Cardiac muscle cell (in vitro differentiated cells and primary cell): ENCODE results near the gene FHIT. TPM values are rescaled to one million over a fixed set of nuclear protein-coding genes. Genes with fewer than 3 reads are reported as not detected.
A peak's percentile ranks its signal among the peaks of the same experiment; 100 is the strongest.

Experiments
- DNase-seq, 2 donors: peaks; one replicate each; pipeline versions ENCODE4 v3.0.0 to v3.0.0-alpha.2; 2010 to 2017; ENCODE audit warnings: low read depth in 1 of 2, low spot score in 1 of 2
- H3K27ac ChIP-seq: fragments of 200-600 bp; sonication (generic); 2 replicates; pipeline ENCODE4 v1.5.1; 2016
- H3K27me3 ChIP-seq: fragments of 200-600 bp; sonication (generic); 2 replicates; pipeline ENCODE4 v1.6.0; 2016; ENCODE audit warnings: control low read depth
- H3K36me3 ChIP-seq: fragments of 200-600 bp; sonication (generic); 2 replicates; pipeline ENCODE4 v1.5.1; 2016; ENCODE audit warnings: control low read depth
- H3K4me1 ChIP-seq: fragments of 200-600 bp; sonication (generic); 2 replicates; pipeline ENCODE4 v1.8.1; 2017; ENCODE audit warnings: low read depth, mild to moderate bottlenecking, mixed run types
- H3K4me3 ChIP-seq: fragments of 200-600 bp; sonication (generic); 2 replicates; pipeline ENCODE4 v1.5.1; 2016; ENCODE audit warnings: mild to moderate bottlenecking
- H3K9me3 ChIP-seq: fragments of 200-600 bp; sonication (generic); 2 replicates; pipeline ENCODE4 v1.5.1; 2017; ENCODE audit warnings: low read depth, mild to moderate bottlenecking, control low read depth
- CTCF ChIP-seq: IDR thresholded peaks from 2 replicates; pipeline ENCODE4 v1.5.1; 2012; ENCODE audit warnings: low read depth, mild to moderate bottlenecking, low read length
- polyA plus RNA-seq: library from polyadenylated mRNA; unstranded; fragments of >200 nt; fragmentation: Nextera tagmentation; extraction: Ambion mirVana; gene quantifications from 2 replicates; pipeline ENCODE4 v1.2.1, GENCODE V29; 2016
- total RNA-seq: library from RNA; depleted of rRNA; stranded (reverse); fragments of >200 nt; gene quantifications from 2 replicates; pipeline ENCODE4 v1.2.3, GENCODE V29; 2016

FHIT gene
- total and polyA plus RNA-seq, 2 experiments from 2014 or later = 6.9 to 12.5 TPM

DNA sequence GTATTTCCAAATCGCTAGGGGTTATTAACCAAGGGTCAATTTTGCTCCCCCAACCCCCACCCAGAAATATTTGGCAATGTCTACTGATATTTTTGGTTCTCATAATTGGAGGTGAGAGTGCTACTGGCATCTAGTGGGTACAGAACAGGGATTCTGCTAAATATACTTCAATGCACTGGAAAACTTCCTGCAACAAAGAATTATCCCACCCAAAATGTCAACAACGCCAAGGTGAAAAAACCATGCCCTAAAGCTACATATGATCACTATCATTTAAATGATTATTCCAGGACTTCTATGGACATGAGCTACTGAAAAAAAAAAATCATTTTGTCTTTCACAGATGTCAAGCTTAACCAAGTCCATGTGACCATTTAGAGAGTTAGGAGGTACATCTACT, 867.9 kb downstream of the FHIT start:
- H3K27ac ChIP-seq = no peak overlapping the region
- H3K9me3 ChIP-seq = no peaks in the 10 kb centered on the region
- no peak for TF ChIP-seq CTCF
- no peak overlapping the region for H3K4me3 ChIP-seq
- no peak for DNase-seq
- H3K27me3 ChIP-seq = no peaks in the 10 kb centered on the region
- no peaks in the 10 kb centered on the region for H3K4me1 ChIP-seq
- H3K36me3 ChIP-seq = no peaks in the 10 kb centered on the region

DNA sequence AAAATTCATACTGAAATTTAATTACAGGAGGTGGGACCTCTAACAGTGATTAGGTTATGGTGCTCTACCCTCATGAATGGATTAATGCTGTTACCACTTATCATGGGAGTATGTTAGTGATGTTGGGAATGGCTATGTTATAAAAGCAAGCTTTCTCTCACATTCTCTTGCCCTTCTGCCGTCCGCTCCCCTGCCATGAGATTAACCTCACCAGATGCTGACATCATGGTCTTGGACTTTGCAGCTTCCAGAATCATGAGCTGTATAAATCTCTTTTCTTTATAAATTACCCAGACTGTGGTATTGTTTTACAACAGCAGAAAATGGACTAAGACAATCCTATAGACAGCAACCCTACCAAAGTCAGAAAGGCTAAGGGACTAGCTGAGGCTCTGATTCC, 884.8 kb downstream of the FHIT start:
- Histone ChIP-seq H3K27ac (no peak overlapping the region), H3K4me1 (no peaks in the 10 kb centered on the region), H3K27me3 (no peaks in the 10 kb centered on the region), H3K9me3 (no peaks in the 10 kb centered on the region), H3K4me3 (no peak overlapping the region), H3K36me3 (no peaks in the 10 kb centered on the region)
- no peak for TF ChIP-seq CTCF
- DNase-seq = no peak

DNA sequence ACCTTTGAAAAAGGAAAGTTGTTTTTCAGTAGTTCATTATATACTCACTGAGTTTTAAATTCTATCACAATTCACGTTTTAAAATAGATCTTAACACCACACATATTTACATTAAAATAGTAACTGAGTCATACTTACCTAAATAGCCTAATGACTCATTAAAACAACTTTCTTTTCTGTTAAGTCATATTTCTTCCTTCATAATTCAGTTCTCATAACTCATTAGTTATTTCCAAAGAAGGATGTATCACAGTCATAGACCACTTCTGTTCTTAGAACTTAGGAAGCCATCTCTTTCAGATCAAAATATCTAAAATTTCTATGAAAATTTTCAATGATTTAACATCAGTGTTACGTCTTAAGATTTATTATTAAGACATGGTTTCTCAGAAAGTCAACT, 885.9 kb downstream of the FHIT start:
- Histone ChIP-seq H3K36me3 (no peaks in the 10 kb centered on the region), H3K4me1 (no peaks in the 10 kb centered on the region), H3K27ac (no peak overlapping the region), H3K27me3 (no peaks in the 10 kb centered on the region), H3K9me3 (no peaks in the 10 kb centered on the region), H3K4me3 (no peak overlapping the region)
- peak in 1 of 2 donors; percentile 6 for DNase-seq
- TF ChIP-seq CTCF = no peak

GRCh38 chr3:60364475-60364874, 886.8 kb downstream of the FHIT start:
- DNase-seq = no peak
- Histone ChIP-seq H3K4me3 (no peak overlapping the region), H3K4me1 (no peaks in the 10 kb centered on the region), H3K27ac (no peak overlapping the region), H3K27me3 (no peaks in the 10 kb centered on the region), H3K36me3 (no peaks in the 10 kb centered on the region), H3K9me3 (no peaks in the 10 kb centered on the region)
- no peak for TF ChIP-seq CTCF

- DNase-seq = no peak
- H3K4me3 ChIP-seq = no peak overlapping the region
These were observed 887.4 kb downstream of the FHIT start for GRCh38 chr3:60363817-60364216.

More at GRCh38 chr3:60363817-60364216, 887.4 kb downstream of the FHIT start:
- TF ChIP-seq CTCF = no peak
- no peaks in the 10 kb centered on the region for H3K36me3 ChIP-seq
- H3K27ac ChIP-seq = no peak overlapping the region
- H3K4me1 ChIP-seq = no peaks in the 10 kb centered on the region
- H3K27me3 ChIP-seq = no peaks in the 10 kb centered on the region
- no peaks in the 10 kb centered on the region for H3K9me3 ChIP-seq
